Measurements from ENCODE around the gene ATP6V1G1. TPM values are rescaled to one million over a fixed set of nuclear protein-coding genes. Genes with fewer than 3 reads are reported as not detected.

Gene ATP6V1G1
- total and polyA plus RNA-seq, 4 donors = 102 to 213 (median 168) TPM

GRCh38 chr9:114560956-114561355 lies 26.6 kb upstream of the ATP6V1G1 start:
- H3K36me3 ChIP-seq (ENCODE audit: control insufficient read depth in 4 of 4, insufficient read depth in 4 of 4, low read length in 4 of 4) = no peaks in the 10 kb centered on the region
- WGBS, 2 donors = 79 to 82% methylated on average over 3 of the region's 3 CpGs
- H3K27ac ChIP-seq (ENCODE audit: low read depth in 1 of 2, low read length in 1 of 2) = no peak overlapping the region
- no peaks in the 10 kb centered on the region for H3K9me3 ChIP-seq (ENCODE audit: control insufficient read depth in 4 of 4, insufficient read depth in 3 of 4, low read length in 3 of 4)
- no peak overlapping the region for H3K4me3 ChIP-seq
- H3K9ac ChIP-seq (ENCODE audit: insufficient read depth in 1 of 2, low read length in 2 of 2) = no peak overlapping the region
- ATAC-seq (ENCODE audit: insufficient read depth, low FRiP score) = no peak
- no peak for TF ChIP-seq CTCF (IDR thresholded peaks at IDR 0.05; ENCODE audit: control extremely low read depth, extremely low read depth)
- no peaks in the 10 kb centered on the region for H3K4me1 ChIP-seq (ENCODE audit: control insufficient read depth in 5 of 5, insufficient read depth in 5 of 5, low read length in 5 of 5)
- peaks cover 0 to 3% (median 0%) of the 10 kb centered on the region in 3 donors for H3K27me3 ChIP-seq (ENCODE audit: control insufficient read depth in 3 of 3, insufficient read depth in 3 of 3, low read length in 2 of 3)
- DNase-seq = no peak

- Histone ChIP-seq H3K4me1 (ENCODE audit: control insufficient read depth in 5 of 5, insufficient read depth in 5 of 5, low read length in 5 of 5) (no peaks in the 10 kb centered on the region), H3K9me3 (ENCODE audit: control insufficient read depth in 4 of 4, insufficient read depth in 3 of 4, low read length in 3 of 4) (no peaks in the 10 kb centered on the region), H3K27me3 (ENCODE audit: control insufficient read depth in 3 of 3, insufficient read depth in 3 of 3, low read length in 2 of 3) (peaks cover 0 to 3% (median 0%) of the 10 kb centered on the region in 3 donors), H3K4me3 (no peak overlapping the region), H3K9ac (ENCODE audit: insufficient read depth in 1 of 2, low read length in 2 of 2) (no peak overlapping the region), H3K27ac (ENCODE audit: low read depth in 1 of 2, low read length in 1 of 2) (no peak overlapping the region), H3K36me3 (ENCODE audit: control insufficient read depth in 4 of 4, insufficient read depth in 4 of 4, low read length in 4 of 4) (no peaks in the 10 kb centered on the region)
- no peak for TF ChIP-seq CTCF (IDR thresholded peaks at IDR 0.05; ENCODE audit: control extremely low read depth, extremely low read depth)
- DNase-seq (no peak), ATAC-seq (ENCODE audit: insufficient read depth, low FRiP score) (no peak)
- 76 to 92% methylated on average over 7 of the region's 7 CpGs for WGBS, 2 donors
Observed at GRCh38 chr9:114561771-114562170, 25.8 kb upstream of the ATP6V1G1 start.

- no peak for TF ChIP-seq CTCF (IDR thresholded peaks at IDR 0.05; ENCODE audit: control extremely low read depth, extremely low read depth)
- Histone ChIP-seq H3K9me3 (ENCODE audit: control insufficient read depth in 4 of 4, insufficient read depth in 3 of 4, low read length in 3 of 4) (no peaks in the 10 kb centered on the region), H3K4me3 (no peak overlapping the region), H3K36me3 (ENCODE audit: control insufficient read depth in 4 of 4, insufficient read depth in 4 of 4, low read length in 4 of 4) (no peaks in the 10 kb centered on the region), H3K27ac (ENCODE audit: low read depth in 1 of 2, low read length in 1 of 2) (no peak overlapping the region), H3K4me1 (ENCODE audit: control insufficient read depth in 5 of 5, insufficient read depth in 5 of 5, low read length in 5 of 5) (no peaks in the 10 kb centered on the region), H3K9ac (ENCODE audit: insufficient read depth in 1 of 2, low read length in 2 of 2) (no peak overlapping the region), H3K27me3 (ENCODE audit: control insufficient read depth in 3 of 3, insufficient read depth in 3 of 3, low read length in 2 of 3) (peaks cover 0 to 3% (median 0%) of the 10 kb centered on the region in 3 donors)
- ATAC-seq (ENCODE audit: insufficient read depth, low FRiP score) = no peak
- no peak for DNase-seq
- WGBS, 2 donors = 78 to 87% methylated on average over 3 of the region's 3 CpGs
Observed at GRCh38 chr9:114565204-114565603, 22.4 kb upstream of the ATP6V1G1 start.

- DNase-seq (no peak), ATAC-seq (ENCODE audit: insufficient read depth, low FRiP score) (no peak)
- 91 to 95% methylated on average over 7 of the region's 7 CpGs for WGBS, 2 donors
- no peaks in the 10 kb centered on the region for H3K4me1 ChIP-seq (ENCODE audit: control insufficient read depth in 5 of 5, insufficient read depth in 5 of 5, low read length in 5 of 5)
- no peak for TF ChIP-seq CTCF (IDR thresholded peaks at IDR 0.05; ENCODE audit: control extremely low read depth, extremely low read depth)
- no peaks in the 10 kb centered on the region for H3K27me3 ChIP-seq (ENCODE audit: control insufficient read depth in 3 of 3, insufficient read depth in 3 of 3, low read length in 2 of 3)
- H3K9me3 ChIP-seq (ENCODE audit: control insufficient read depth in 4 of 4, insufficient read depth in 3 of 4, low read length in 3 of 4) = no peaks in the 10 kb centered on the region
- H3K9ac ChIP-seq (ENCODE audit: insufficient read depth in 1 of 2, low read length in 2 of 2) = no peak overlapping the region
- H3K36me3 ChIP-seq (ENCODE audit: control insufficient read depth in 4 of 4, insufficient read depth in 4 of 4, low read length in 4 of 4) = no peaks in the 10 kb centered on the region
- H3K4me3 ChIP-seq = no peak overlapping the region
- H3K27ac ChIP-seq (ENCODE audit: low read depth in 1 of 2, low read length in 1 of 2) = no peak overlapping the region
Observed at GRCh38 chr9:114570742-114571141, 16.8 kb upstream of the ATP6V1G1 start.

All from lung (tissue), 12 donors.